Neural progenitor cell (in vitro differentiated cells): ENCODE measurements around the gene KCNH2. TPM values are rescaled to one million over a fixed set of nuclear protein-coding genes. Genes with fewer than 3 reads are reported as not detected.
A peak's percentile ranks its signal among the peaks of the same experiment; 100 is the strongest.

Source experiments
- DNase-seq: peaks from one replicate; pipeline ENCODE4 v3.0.0-alpha.2; 2016; ENCODE audit warnings: low spot score
- H2AFZ ChIP-seq: fragments of 200-600 bp; sonication (generic); replicated peaks from 2 replicates; pipeline ENCODE4 v1.6.1; 2016; ENCODE audit warnings: antibody characterized with exemption
- H3F3A ChIP-seq: fragments of 200-600 bp; sonication (generic); 2 replicates; pipeline ENCODE4 v1.6.1; 2016; ENCODE audit warnings: antibody characterized with exemption, low read depth
- H3K27ac ChIP-seq: fragments of 200-600 bp; sonication (generic); 2 replicates; pipeline ENCODE4 v1.5.1; 2016; ENCODE audit warnings: mild to moderate bottlenecking
- H3K27me3 ChIP-seq: fragments of 200-600 bp; sonication (generic); 2 replicates; pipeline ENCODE4 v1.6.1; 2016; ENCODE audit warnings: mild to moderate bottlenecking, moderate library complexity
- H3K36me3 ChIP-seq: fragments of 200-600 bp; sonication (generic); 2 replicates; pipeline ENCODE4 v1.5.1; 2016
- H3K4me1 ChIP-seq: fragments of 200-600 bp; sonication (generic); 2 replicates; pipeline ENCODE4 v1.6.1; 2016; ENCODE audit warnings: mixed run types
- H3K4me2 ChIP-seq: fragments of 200-600 bp; sonication (generic); 2 replicates; pipeline ENCODE4 v1.6.1; 2016
- H3K4me3 ChIP-seq: fragments of 200-600 bp; sonication (generic); 2 replicates; pipeline ENCODE4 v1.5.1; 2016
- H3K79me2 ChIP-seq: fragments of 200-600 bp; sonication (generic); 2 replicates; pipeline ENCODE4 v1.6.1; 2016; ENCODE audit warnings: low read depth
- H3K9ac ChIP-seq: fragments of 200-600 bp; sonication (generic); 2 replicates; pipeline ENCODE4 v1.6.1; 2016
- H3K9me3 ChIP-seq: fragments of 200-600 bp; sonication (generic); 2 replicates; pipeline ENCODE4 v1.5.1; 2016; ENCODE audit warnings: low read depth
- H4K20me1 ChIP-seq: fragments of 200-600 bp; sonication (generic); 2 replicates; pipeline ENCODE4 v1.6.1; 2016; ENCODE audit warnings: low read depth
- H3K27ac Mint-ChIP-seq: 3 replicates; pipeline ENCODE4 v1.8.0; 2021; ENCODE audit warnings: mixed read lengths
- H3K27me3 Mint-ChIP-seq: 2 replicates; pipeline ENCODE4 v1.8.0; 2022; ENCODE audit warnings: low read depth, mild to moderate bottlenecking, inconsistent platforms, moderate library complexity, mixed read lengths; ENCODE audit not compliant: insufficient read depth
- H3K36me3 Mint-ChIP-seq: 3 replicates; pipeline ENCODE4 v1.8.0; 2021; ENCODE audit warnings: mixed read lengths
- H3K4me1 Mint-ChIP-seq: 3 replicates; pipeline ENCODE4 v1.8.0; 2021; ENCODE audit warnings: mixed read lengths
- H3K4me3 Mint-ChIP-seq: 3 replicates; pipeline ENCODE4 v1.8.0; 2021; ENCODE audit warnings: mild to moderate bottlenecking, moderate library complexity, mixed read lengths
- H3K9me3 Mint-ChIP-seq: 3 replicates; pipeline ENCODE4 v1.8.0; 2020; ENCODE audit warnings: mixed read lengths
- CTCF ChIP-seq: fragments of 200-600 bp; sonication (generic); IDR thresholded peaks from 2 replicates; pipeline ENCODE4 v1.5.1; 2017; ENCODE audit warnings: antibody characterized with exemption, mild to moderate bottlenecking
- EZH2 ChIP-seq: fragments of 200-600 bp; sonication (generic); IDR thresholded peaks from 2 replicates; pipeline ENCODE4 v1.6.1; 2017; ENCODE audit warnings: antibody characterized with exemption, mild to moderate bottlenecking, moderate library complexity
- EZH2phosphoT487 ChIP-seq: fragments of 200-600 bp; sonication (generic); IDR thresholded peaks from 2 replicates; pipeline ENCODE4 v1.6.1; 2017; ENCODE audit warnings: antibody characterized with exemption
- total RNA-seq: library from RNA; depleted of rRNA; stranded (reverse); fragments of >200 nt; gene quantifications from 2 replicates; pipeline ENCODE4 v1.2.3, GENCODE V29; 2015; ENCODE audit warnings: low replicate concordance

Gene KCNH2
- total RNA-seq, 1 donor from 2014 or later: 2.6 TPM

- Histone ChIP-seq H3K27me3 (peaks cover 17% of the 10 kb centered on the region), H3K79me2 (no peaks in the 10 kb centered on the region), H4K20me1 (no peaks in the 10 kb centered on the region), H3K27ac (no peak overlapping the region), H3K9me3 (no peaks in the 10 kb centered on the region), H3F3A (peaks cover 35% of the 10 kb centered on the region), H3K4me1 (peaks cover 42% of the 10 kb centered on the region), H2AFZ (no peak overlapping the region), H3K4me2 (peak overlapping the region; percentile 76), H3K9ac (no peak overlapping the region), H3K4me3 (peak overlapping the region; percentile 23), H3K36me3 (no peaks in the 10 kb centered on the region)
- DNase-seq: no peak
- H3K27me3 Mint-ChIP-seq: peaks cover 12% of the 10 kb centered on the region
- H3K36me3 Mint-ChIP-seq: peaks cover 10% of the 10 kb centered on the region
- peaks cover 1% of the 10 kb centered on the region for H3K9me3 Mint-ChIP-seq
- H3K4me3 Mint-ChIP-seq: peak overlapping the region; percentile 50
- TF ChIP-seq EZH2 (no peak), CTCF (no peak), EZH2phosphoT487 (no peak)
- H3K27ac Mint-ChIP-seq: peak overlapping the region; percentile 90
- H3K4me1 Mint-ChIP-seq: peaks cover 55% of the 10 kb centered on the region
Measured at GRCh38 chr7:151011097-151011409, 32.9 kb upstream of the KCNH2 start.

GRCh38 chr7:151010307-151011096, 32.4 kb upstream of the KCNH2 start:
- no peaks in the 10 kb centered on the region for H4K20me1 ChIP-seq
- H3F3A ChIP-seq: peaks cover 35% of the 10 kb centered on the region
- Mint-ChIP-seq H3K27ac (peak overlapping the region; percentile 90), H3K36me3 (peaks cover 9% of the 10 kb centered on the region), H3K4me1 (peaks cover 56% of the 10 kb centered on the region), H3K4me3 (peak overlapping the region; percentile 69), H3K27me3 (peaks cover 14% of the 10 kb centered on the region), H3K9me3 (peaks cover 1% of the 10 kb centered on the region)
- H3K4me1 ChIP-seq: peaks cover 42% of the 10 kb centered on the region
- H3K4me2 ChIP-seq: peak overlapping the region; percentile 76
- no peaks in the 10 kb centered on the region for H3K36me3 ChIP-seq
- TF ChIP-seq EZH2 (no peak), CTCF (no peak)
- H3K27me3 ChIP-seq: peaks cover 17% of the 10 kb centered on the region
- no peaks in the 10 kb centered on the region for H3K9me3 ChIP-seq
- no peak overlapping the region for H3K27ac ChIP-seq
- H3K79me2 ChIP-seq: no peaks in the 10 kb centered on the region
- peak; percentile 79 for DNase-seq
- H2AFZ ChIP-seq: peak overlapping the region; percentile 59
- peak overlapping the region; percentile 23 for H3K4me3 ChIP-seq
- H3K9ac ChIP-seq: no peak overlapping the region

GRCh38 chr7:151010037-151010306, 31.9 kb upstream of the KCNH2 start:
- Mint-ChIP-seq H3K27me3 (peaks cover 13% of the 10 kb centered on the region), H3K27ac (no peak overlapping the region), H3K4me3 (no peak overlapping the region), H3K9me3 (peaks cover 1% of the 10 kb centered on the region), H3K4me1 (peaks cover 50% of the 10 kb centered on the region), H3K36me3 (peaks cover 4% of the 10 kb centered on the region)
- Histone ChIP-seq H3K4me3 (peak overlapping the region; percentile 23), H3K27me3 (peaks cover 17% of the 10 kb centered on the region), H3F3A (peaks cover 35% of the 10 kb centered on the region), H3K4me2 (peak overlapping the region; percentile 76), H3K27ac (no peak overlapping the region), H3K36me3 (no peaks in the 10 kb centered on the region), H2AFZ (peak overlapping the region; percentile 59), H3K9ac (no peak overlapping the region), H3K79me2 (no peaks in the 10 kb centered on the region), H3K9me3 (no peaks in the 10 kb centered on the region), H4K20me1 (no peaks in the 10 kb centered on the region), H3K4me1 (peaks cover 42% of the 10 kb centered on the region)
- TF ChIP-seq EZH2phosphoT487: no peak
- TF ChIP-seq EZH2: no peak
- TF ChIP-seq CTCF: no peak
- no peak for DNase-seq
